ENCODE data around the gene KRT74.

DNA sequence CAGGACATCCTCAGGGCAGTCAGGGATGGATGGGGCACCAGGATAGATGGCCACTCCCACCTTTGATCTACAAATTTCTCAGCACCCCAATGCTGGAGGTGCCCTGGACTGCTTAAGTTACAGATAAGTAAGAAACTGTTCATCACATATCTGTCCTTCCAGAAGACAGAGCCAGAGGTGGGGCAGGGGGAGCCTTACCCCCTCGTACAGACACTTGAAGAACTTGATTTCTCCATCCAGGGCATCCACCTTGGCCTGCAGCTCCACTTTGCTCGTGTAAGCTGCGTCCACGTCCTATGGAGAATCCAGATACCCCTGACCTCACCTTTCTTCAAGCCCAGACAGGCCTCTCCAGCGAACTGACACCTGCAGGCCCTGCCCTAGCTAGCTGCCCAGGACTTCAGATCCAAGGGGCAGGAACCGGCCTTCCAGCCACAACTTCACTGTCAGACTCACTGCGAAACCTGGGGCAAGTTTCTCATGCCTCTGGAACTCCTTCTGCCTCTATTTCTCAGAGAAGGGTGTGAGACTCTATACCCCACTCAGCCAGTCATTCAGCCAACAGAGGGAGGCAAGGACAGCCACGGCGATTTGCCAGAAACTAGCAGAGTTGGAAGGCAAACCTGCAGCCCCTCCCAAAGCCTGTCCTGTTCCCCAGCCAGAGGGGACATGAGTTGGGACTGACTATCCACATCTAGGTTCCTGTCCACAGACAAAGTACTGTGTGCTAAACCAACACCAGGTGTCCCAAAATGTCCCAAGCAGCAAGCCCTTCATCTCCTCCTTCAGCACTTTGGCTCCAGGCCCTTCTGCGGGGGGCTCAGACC lies 41.0 kb upstream of the KRT74 start:
- TF ChIP-seq, protein P1, sequence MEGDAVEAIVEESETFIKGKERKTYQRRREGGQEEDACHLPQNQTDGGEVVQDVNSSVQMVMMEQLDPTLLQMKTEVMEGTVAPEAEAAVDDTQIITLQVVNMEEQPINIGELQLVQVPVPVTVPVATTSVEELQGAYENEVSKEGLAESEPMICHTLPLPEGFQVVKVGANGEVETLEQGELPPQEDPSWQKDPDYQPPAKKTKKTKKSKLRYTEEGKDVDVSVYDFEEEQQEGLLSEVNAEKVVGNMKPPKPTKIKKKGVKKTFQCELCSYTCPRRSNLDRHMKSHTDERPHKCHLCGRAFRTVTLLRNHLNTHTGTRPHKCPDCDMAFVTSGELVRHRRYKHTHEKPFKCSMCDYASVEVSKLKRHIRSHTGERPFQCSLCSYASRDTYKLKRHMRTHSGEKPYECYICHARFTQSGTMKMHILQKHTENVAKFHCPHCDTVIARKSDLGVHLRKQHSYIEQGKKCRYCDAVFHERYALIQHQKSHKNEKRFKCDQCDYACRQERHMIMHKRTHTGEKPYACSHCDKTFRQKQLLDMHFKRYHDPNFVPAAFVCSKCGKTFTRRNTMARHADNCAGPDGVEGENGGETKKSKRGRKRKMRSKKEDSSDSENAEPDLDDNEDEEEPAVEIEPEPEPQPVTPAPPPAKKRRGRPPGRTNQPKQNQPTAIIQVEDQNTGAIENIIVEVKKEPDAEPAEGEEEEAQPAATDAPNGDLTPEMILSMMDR (IDR thresholded peaks at IDR 0.05), result no peak
- TF ChIP-seq ZFX (IDR thresholded peaks at IDR 0.05; ENCODE audit: borderline replicate concordance), result no peak

Data from 22Rv1 (cell line).